Panc1 (cell line): ENCODE data around the gene LRCH2. TPM values are rescaled to one million over a fixed set of nuclear protein-coding genes. Genes with fewer than 3 reads are reported as not detected.

Experiments
- ATAC-seq: fragments of 200-7000 bp; cut with Tn5 transposase; 2 replicates; pipeline ENCODE4 v1.9.1; 2020; ENCODE audit warnings: mild to moderate bottlenecking, moderate library complexity
- BruUV-seq: library from RNA; stranded (reverse); fragments of 400-500 nt; replicated peaks from 2 replicates; lab custom pipeline; 2021; lab: Mats Ljungman, UMichigan
- CTCF ChIA-PET: fragments of 300-600 bp; sonication (Branson Sonifier 250); formaldehyde crosslinking; loops from one replicate; lab custom pipeline; 2022; ENCODE audit warnings: antibody characterized with exemption; lab: Charles Lee
- POLR2A ChIA-PET: fragments of 300-600 bp; sonication (Branson Sonifier 250); formaldehyde crosslinking; loops from one replicate; lab custom pipeline; 2022; ENCODE audit warnings: antibody characterized with exemption; lab: Charles Lee
- DNase-seq: peaks from one replicate; pipeline ENCODE4 v3.0.0-alpha.2; 2010; ENCODE audit warnings: low read depth, low spot score
- H3K27ac ChIP-seq: 2 replicates; pipeline ENCODE4 v1.5.1; 2011; ENCODE audit warnings: mild to moderate bottlenecking, low read length, inconsistent platforms
- H3K27me3 ChIP-seq: fragments of 200-500 bp; sonication (Bioruptor generic); 2 replicates; pipeline ENCODE4 v1.6.0; 2014; ENCODE audit warnings: low read length, inconsistent platforms; ENCODE audit not compliant: control insufficient read depth, insufficient read depth
- H3K36me3 ChIP-seq: fragments of 200-500 bp; sonication (Bioruptor generic); 2 replicates; pipeline ENCODE4 v1.5.1; 2014; ENCODE audit warnings: inconsistent platforms, mild to moderate bottlenecking, low read length, moderate library complexity; ENCODE audit not compliant: control insufficient read depth, insufficient read depth
- H3K4me1 ChIP-seq: 2 replicates; pipeline ENCODE4 v1.5.1; 2011; ENCODE audit warnings: inconsistent platforms, mild to moderate bottlenecking, low read length, moderate library complexity; ENCODE audit not compliant: control insufficient read depth, insufficient read depth
- H3K4me3 ChIP-seq, 2 experiments: 2 replicates each; pipeline ENCODE4 v1.5.1; 2011 to 2012; ENCODE audit warnings: low read depth in 2 of 2, low read length in 2 of 2, mild to moderate bottlenecking in 2 of 2, inconsistent platforms in 1 of 2, moderate library complexity in 1 of 2
- H3K9me3 ChIP-seq: fragments of 200-500 bp; sonication (Bioruptor generic); 2 replicates; pipeline ENCODE4 v1.5.1; 2014; ENCODE audit warnings: low read depth, mild to moderate bottlenecking, inconsistent platforms, low read length, moderate library complexity; ENCODE audit not compliant: control insufficient read depth, insufficient read depth
- POLR2AphosphoS5 ChIP-seq: IDR thresholded peaks from 2 replicates; pipeline ENCODE4 v1.6.1; 2012; ENCODE audit warnings: mild to moderate bottlenecking, low read depth, low read length, moderate library complexity
- SIN3A ChIP-seq: IDR thresholded peaks from 2 replicates; pipeline ENCODE4 v1.6.1; 2012; ENCODE audit warnings: low read depth, mild to moderate bottlenecking, low read length, moderate library complexity, borderline replicate concordance; ENCODE audit not compliant: insufficient read depth
- TCF7L2 ChIP-seq: IDR thresholded peaks from 2 replicates; pipeline ENCODE4 v1.6.1; 2011; ENCODE audit warnings: mild to moderate bottlenecking, low read depth, low read length, inconsistent platforms
- in situ Hi-C: cut with HindIII; loops from 2 replicates; pipeline ENCODE4 v1.10.0; 2016; ENCODE audit warnings: low sequenced_read_pairs, low pct_unique_long_range_greater_than_20kb
- intact Hi-C: fragments of 100-400 bp; cut with micrococcal nuclease; formaldehyde crosslinking; loops from one replicate; pipeline ENCODE4 v1.10.0; 2022; ENCODE audit not compliant: unreplicated experiment
- total RNA-seq: library from RNA; stranded (reverse); gene quantifications from one replicate; pipeline ENCODE4 v1.2.1, GENCODE V29; 2021; ENCODE audit not compliant: unreplicated experiment
- TF ChIP-seq, protein P1 (sequence below): fragments of 450-650 bp; IDR thresholded peaks from 2 replicates; pipeline ENCODE4 v1.5.1; 2017; ENCODE audit warnings: mild to moderate bottlenecking
- TF ChIP-seq, protein P2 (sequence below), 2 experiments: IDR thresholded peaks; 2 replicates each; pipeline ENCODE4 v1.6.1; 2011 to 2012; ENCODE audit warnings: low read depth in 2 of 2, control low read depth in 1 of 2, low read length in 1 of 2, mild to moderate bottlenecking in 1 of 2, moderate library complexity in 1 of 2; ENCODE audit not compliant: insufficient read depth in 1 of 2

LRCH2 gene
- total RNA-seq, 1 experiment from 2014 or later = 0.13 TPM

DNA sequence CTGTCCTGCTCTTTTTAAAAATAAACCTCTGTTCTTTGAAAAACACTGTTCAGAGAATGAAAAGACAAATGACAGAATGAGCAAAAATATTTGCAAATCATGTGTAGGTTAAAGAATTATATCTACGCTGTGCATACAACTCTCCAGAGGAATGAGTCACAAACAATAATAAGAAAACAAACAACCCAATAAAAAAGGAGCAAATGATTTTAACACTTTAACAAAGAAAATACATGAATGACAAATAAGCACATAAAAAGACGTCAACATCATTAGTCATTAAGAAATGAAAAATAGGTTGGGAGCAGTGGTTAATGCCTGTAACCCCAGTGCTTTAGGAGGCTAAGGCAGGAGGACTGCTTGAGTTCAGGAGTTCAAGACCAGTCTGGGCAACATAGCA is 21.1 kb upstream of the LRCH2 start:
- Histone ChIP-seq H3K4me1 (no peaks in the 10 kb centered on the region), H3K9me3 (no peaks in the 10 kb centered on the region), H3K4me3 (no peak overlapping the region), H3K36me3 (no peaks in the 10 kb centered on the region), H3K27ac (no peak overlapping the region), H3K27me3 (no peaks in the 10 kb centered on the region)
- no peak for DNase-seq
- POLR2A ChIA-PET = no interaction called here
- CTCF ChIA-PET = no interaction called here
- ATAC-seq = no peak
- intact Hi-C loops (no loop called here), in situ Hi-C loops (no loop called here)
- TF ChIP-seq SIN3A (no peak), POLR2AphosphoS5 (no peak), TCF7L2 (no peak)
- TF ChIP-seq, protein P1, sequence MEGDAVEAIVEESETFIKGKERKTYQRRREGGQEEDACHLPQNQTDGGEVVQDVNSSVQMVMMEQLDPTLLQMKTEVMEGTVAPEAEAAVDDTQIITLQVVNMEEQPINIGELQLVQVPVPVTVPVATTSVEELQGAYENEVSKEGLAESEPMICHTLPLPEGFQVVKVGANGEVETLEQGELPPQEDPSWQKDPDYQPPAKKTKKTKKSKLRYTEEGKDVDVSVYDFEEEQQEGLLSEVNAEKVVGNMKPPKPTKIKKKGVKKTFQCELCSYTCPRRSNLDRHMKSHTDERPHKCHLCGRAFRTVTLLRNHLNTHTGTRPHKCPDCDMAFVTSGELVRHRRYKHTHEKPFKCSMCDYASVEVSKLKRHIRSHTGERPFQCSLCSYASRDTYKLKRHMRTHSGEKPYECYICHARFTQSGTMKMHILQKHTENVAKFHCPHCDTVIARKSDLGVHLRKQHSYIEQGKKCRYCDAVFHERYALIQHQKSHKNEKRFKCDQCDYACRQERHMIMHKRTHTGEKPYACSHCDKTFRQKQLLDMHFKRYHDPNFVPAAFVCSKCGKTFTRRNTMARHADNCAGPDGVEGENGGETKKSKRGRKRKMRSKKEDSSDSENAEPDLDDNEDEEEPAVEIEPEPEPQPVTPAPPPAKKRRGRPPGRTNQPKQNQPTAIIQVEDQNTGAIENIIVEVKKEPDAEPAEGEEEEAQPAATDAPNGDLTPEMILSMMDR = no peak
- TF ChIP-seq, protein P2, sequence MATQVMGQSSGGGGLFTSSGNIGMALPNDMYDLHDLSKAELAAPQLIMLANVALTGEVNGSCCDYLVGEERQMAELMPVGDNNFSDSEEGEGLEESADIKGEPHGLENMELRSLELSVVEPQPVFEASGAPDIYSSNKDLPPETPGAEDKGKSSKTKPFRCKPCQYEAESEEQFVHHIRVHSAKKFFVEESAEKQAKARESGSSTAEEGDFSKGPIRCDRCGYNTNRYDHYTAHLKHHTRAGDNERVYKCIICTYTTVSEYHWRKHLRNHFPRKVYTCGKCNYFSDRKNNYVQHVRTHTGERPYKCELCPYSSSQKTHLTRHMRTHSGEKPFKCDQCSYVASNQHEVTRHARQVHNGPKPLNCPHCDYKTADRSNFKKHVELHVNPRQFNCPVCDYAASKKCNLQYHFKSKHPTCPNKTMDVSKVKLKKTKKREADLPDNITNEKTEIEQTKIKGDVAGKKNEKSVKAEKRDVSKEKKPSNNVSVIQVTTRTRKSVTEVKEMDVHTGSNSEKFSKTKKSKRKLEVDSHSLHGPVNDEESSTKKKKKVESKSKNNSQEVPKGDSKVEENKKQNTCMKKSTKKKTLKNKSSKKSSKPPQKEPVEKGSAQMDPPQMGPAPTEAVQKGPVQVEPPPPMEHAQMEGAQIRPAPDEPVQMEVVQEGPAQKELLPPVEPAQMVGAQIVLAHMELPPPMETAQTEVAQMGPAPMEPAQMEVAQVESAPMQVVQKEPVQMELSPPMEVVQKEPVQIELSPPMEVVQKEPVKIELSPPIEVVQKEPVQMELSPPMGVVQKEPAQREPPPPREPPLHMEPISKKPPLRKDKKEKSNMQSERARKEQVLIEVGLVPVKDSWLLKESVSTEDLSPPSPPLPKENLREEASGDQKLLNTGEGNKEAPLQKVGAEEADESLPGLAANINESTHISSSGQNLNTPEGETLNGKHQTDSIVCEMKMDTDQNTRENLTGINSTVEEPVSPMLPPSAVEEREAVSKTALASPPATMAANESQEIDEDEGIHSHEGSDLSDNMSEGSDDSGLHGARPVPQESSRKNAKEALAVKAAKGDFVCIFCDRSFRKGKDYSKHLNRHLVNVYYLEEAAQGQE (IDR thresholded peaks at IDR 0.05; ENCODE audit: insufficient read depth in 1 of 2, low read depth in 2 of 2, low read length in 1 of 2) = no peak
- no TSS peak for BruUV-seq

DNA sequence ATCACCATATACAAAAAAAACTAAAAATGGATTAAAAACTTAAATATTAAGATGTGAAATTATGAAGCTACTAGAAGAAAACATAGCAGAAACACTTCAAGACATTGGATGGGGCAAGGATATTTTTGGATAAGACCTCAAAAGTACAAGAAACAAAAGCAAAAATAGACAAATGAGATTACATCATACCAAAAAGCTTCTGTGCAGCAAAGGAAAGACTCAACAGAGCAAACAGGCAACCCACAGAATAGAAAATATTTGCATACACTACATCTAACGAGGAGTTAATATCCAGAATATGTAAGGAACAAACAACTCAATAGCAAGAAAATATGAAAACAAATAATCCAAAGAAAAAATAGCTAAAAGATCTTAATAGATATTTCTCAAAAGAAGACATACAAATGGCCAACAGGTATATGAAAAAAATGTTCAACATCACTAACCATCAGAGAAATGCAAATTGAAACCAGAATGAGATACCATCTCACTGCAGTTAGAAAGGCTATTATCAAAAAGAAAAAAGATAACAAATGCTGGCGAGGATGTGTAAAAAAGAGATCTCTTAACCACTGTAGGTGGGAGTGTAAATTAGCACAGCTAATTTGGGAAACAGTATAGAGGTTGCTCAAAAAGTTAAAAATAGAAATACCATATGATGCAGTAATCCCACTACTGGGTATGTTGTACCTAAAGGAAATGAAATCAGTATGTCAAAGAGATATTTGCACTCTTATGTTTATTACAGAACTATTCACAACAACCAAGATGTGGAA is 17.8 kb upstream of the LRCH2 start:
- TF ChIP-seq POLR2AphosphoS5 = no peak
- no peak for TF ChIP-seq SIN3A
- TF ChIP-seq, protein P2 (IDR thresholded peaks at IDR 0.05; ENCODE audit: insufficient read depth in 1 of 2, low read depth in 2 of 2, low read length in 1 of 2) = no peak
- no TSS peak for BruUV-seq
- no peaks in the 10 kb centered on the region for H3K36me3 ChIP-seq
- H3K4me1 ChIP-seq = no peaks in the 10 kb centered on the region
- ChIA-PET CTCF (no interaction called here), POLR2A (no interaction called here)
- no peak for ATAC-seq
- H3K4me3 ChIP-seq = no peak overlapping the region
- no peak for DNase-seq
- H3K9me3 ChIP-seq = no peaks in the 10 kb centered on the region
- in situ Hi-C loops = no loop called here
- H3K27ac ChIP-seq = no peak overlapping the region
- intact Hi-C loops = no loop called here
- no peaks in the 10 kb centered on the region for H3K27me3 ChIP-seq
